K562 (cell line): ENCODE measurements around the gene UNC119. TPM values are rescaled to one million over a fixed set of nuclear protein-coding genes. Genes with fewer than 3 reads are reported as not detected.

ENCODE experiments used
- ATAC-seq: fragments of 200-7000 bp; cut with Tn5 transposase; 3 replicates; pipeline ENCODE4 v1.9.1; 2020; ENCODE audit warnings: moderate library complexity
- BruUV-seq: library from RNA; stranded (reverse); fragments of 400-500 nt; replicated peaks from 2 replicates; lab custom pipeline; 2021; lab: Mats Ljungman, UMichigan
- CTCF ChIA-PET: fragments of 300-600 bp; formaldehyde crosslinking; extraction: SDS; loops from one replicate; lab custom pipeline; 2021; ENCODE audit warnings: low intra/inter-chr PET ratio; lab: Yijun Ruan, JAX
- POLR2A ChIA-PET: fragments of 300-600, 350-650 bp; sonication (Branson Sonifier 250); formaldehyde crosslinking; extraction: SDS; loops from one replicate; lab custom pipeline; 2021; ENCODE audit warnings: antibody characterized with exemption, inconsistent platforms; lab: Yijun Ruan, JAX
- DNase-seq, 4 experiments: peaks; one replicate each; pipeline versions ENCODE4 v3.0.0 to v3.0.0-alpha.2; 2011 to 2018; ENCODE audit warnings: low spot score in 3 of 4, mixed read lengths in 3 of 4; ENCODE audit errors: extremely low read depth in 1 of 4
- FAIRE-seq: peaks from 2 replicates; lab custom pipeline; 2011; peaks lifted over from hg19 to GRCh38; lab: Jason Lieb, UNC
- H2AFZ ChIP-seq: 2 replicates; pipeline ENCODE4 v1.6.0; 2011; ENCODE audit warnings: low read depth, low read length, control low read depth, inconsistent platforms
- H3K27ac ChIP-seq: fragments of 200-600 bp; 3 replicates; pipeline ENCODE4 v1.8.0; 2011; ENCODE audit warnings: low read depth, mild to moderate bottlenecking, control low read depth, inconsistent platforms, low read length, moderate library complexity, mixed read lengths; ENCODE audit errors: extremely low read depth
- H3K27me3 ChIP-seq, 2 experiments: fragments of 300-600 bp in 1 of 2; 2 replicates in 1 of 2; 3 replicates in 1 of 2; pipeline versions ENCODE4 v1.6.0 to v1.8.0; 2011; ENCODE audit warnings: inconsistent platforms in 2 of 2, low read length in 2 of 2, mild to moderate bottlenecking in 1 of 2, mixed read lengths in 1 of 2, moderate library complexity in 1 of 2; ENCODE audit not compliant: control insufficient read depth in 2 of 2, insufficient read depth in 2 of 2
- H3K36me3 ChIP-seq: fragments of 300-600 bp; 3 replicates; pipeline ENCODE4 v1.8.0; 2011; ENCODE audit warnings: mild to moderate bottlenecking, low read length, inconsistent platforms; ENCODE audit not compliant: control insufficient read depth, insufficient read depth
- H3K4me1 ChIP-seq, 2 experiments: fragments of 200-600 bp in 1 of 2; replicated peaks in 1 of 2; 2 replicates in 1 of 2; 3 replicates in 1 of 2; pipeline versions ENCODE4 v1.5.1 to v1.8.0; 2011; ENCODE audit warnings: inconsistent platforms in 2 of 2, low read length in 2 of 2, mild to moderate bottlenecking in 1 of 2, mixed read lengths in 1 of 2, moderate library complexity in 1 of 2; ENCODE audit not compliant: control insufficient read depth in 2 of 2, insufficient read depth in 2 of 2
- H3K4me2 ChIP-seq: 2 replicates; pipeline ENCODE4 v1.6.1; 2011; ENCODE audit warnings: low read length, control low read depth, inconsistent platforms, mixed read lengths; ENCODE audit not compliant: insufficient read depth
- H3K4me3 ChIP-seq: fragments of 200-600 bp; sonication (generic), shearing (Covaris generic); 2 replicates; pipeline ENCODE4 v1.5.1; 2016; ENCODE audit warnings: control low read depth, inconsistent platforms
- H3K79me2 ChIP-seq: fragments of 200-600 bp; 3 replicates; pipeline ENCODE4 v1.8.0; 2011; ENCODE audit warnings: low read length, inconsistent platforms; ENCODE audit not compliant: control insufficient read depth, insufficient read depth
- H3K9ac ChIP-seq, 2 experiments: 2 replicates each; pipeline versions ENCODE4 v1.6.0 to v1.6.1; 2011; ENCODE audit warnings: low read depth in 2 of 2, low read length in 2 of 2, control low read depth in 1 of 2, inconsistent platforms in 1 of 2, mild to moderate bottlenecking in 1 of 2, mixed read lengths in 1 of 2; ENCODE audit not compliant: insufficient read depth in 1 of 2
- H3K9me1 ChIP-seq: one replicate; pipeline ENCODE4 v1.6.0; 2011; ENCODE audit warnings: inconsistent platforms, mild to moderate bottlenecking, low read length, moderate library complexity; ENCODE audit not compliant: control insufficient read depth, insufficient read depth
- H3K9me3 ChIP-seq: replicated peaks from 2 replicates; pipeline ENCODE4 v1.5.1; 2011; ENCODE audit warnings: low read depth, low read length, inconsistent platforms; ENCODE audit not compliant: control insufficient read depth, insufficient read depth
- H4K20me1 ChIP-seq: replicated peaks from 2 replicates; pipeline ENCODE4 v1.6.1; 2011; ENCODE audit warnings: low read length, inconsistent platforms, mixed read lengths; ENCODE audit not compliant: control insufficient read depth, insufficient read depth
- RFX1 ChIP-seq: fragments of 450-650 bp; IDR thresholded peaks from 2 replicates; pipeline ENCODE4 v1.6.1; 2016; ENCODE audit warnings: mild to moderate bottlenecking, moderate library complexity
- SAFB2 ChIP-seq: fragments of 200-400 bp; formaldehyde crosslinking; IDR thresholded peaks from 2 replicates; pipeline ENCODE4 v1.6.1; 2018; ENCODE audit warnings: borderline replicate concordance, low read length, low read depth, moderate library complexity; ENCODE audit not compliant: severe bottlenecking
- ZNF766 ChIP-seq: fragments of 200-800 bp; sonication (Bioruptor generic); conservative IDR thresholded peaks from 2 replicates; pipeline ENCODE4 v1.6.1; 2016; ENCODE audit warnings: missing genetic modification characterization, missing compliant biosample characterization
- WGBS: fragments of 100-300 bp; shearing (Covaris generic); methylation state at CpG from one replicate; pipeline ENCODE4 v1.1.6; 2016; ENCODE audit warnings: low coverage, mixed read lengths; ENCODE audit not compliant: insufficient coverage; ENCODE audit errors: missing lambda C conversion rate; 5-methylcytosine and 5-hydroxymethylcytosine counted together
- in situ Hi-C: fragments of 300-500 bp; cut with MboI; formaldehyde crosslinking; loops from 4 replicates; pipeline ENCODE4 v1.15.0; 2018; ENCODE audit warnings: inconsistent platforms, mixed read lengths
- intact Hi-C: fragments of 100-400 bp; cut with micrococcal nuclease; formaldehyde crosslinking; loops from 2 replicates; pipeline ENCODE4 v1.14.2; 2022
- polyA plus RNA-seq, 8 experiments: library from polyadenylated mRNA; depleted of rRNA in 4 of 8; stranded (reverse) in 5 of 8; unstranded in 3 of 8; fragments of >200 nt; fragmentation: Nextera tagmentation in 2 of 8; fragmentation: Illumina TruSeq in 1 of 8; extraction: Ambion mirVana in 2 of 8; extraction: Trizol in 1 of 8; gene quantifications; 2 replicates each; pipeline versions ENCODE4 v1.2.1 to v1.2.3, GENCODE V29; 2011 to 2014; ENCODE audit warnings: inconsistent platforms in 1 of 8, missing spikeins in 1 of 8
- total RNA-seq, 7 experiments: library from RNA; depleted of rRNA in 6 of 7; stranded (reverse); fragments of >200 nt in 6 of 7; fragmentation: Illumina TruSeq in 2 of 7; extraction: Trizol in 2 of 7; gene quantifications; 2 replicates each; pipeline versions ENCODE4 v1.2.1 to v1.2.3, GENCODE V29; 2011 to 2021; ENCODE audit warnings: low replicate concordance in 1 of 7
- TF ChIP-seq, protein P1 (sequence below): IDR thresholded peaks from 2 replicates; pipeline ENCODE4 v1.6.1; 2014; ENCODE audit warnings: antibody characterized with exemption
- TF ChIP-seq, protein P2 (sequence below), 3 experiments: IDR thresholded peaks in 2 of 3; conservative IDR thresholded peaks in 1 of 3; 2 replicates each; pipeline ENCODE4 v1.5.1; 2011 to 2012; ENCODE audit warnings: low read length in 3 of 3, mild to moderate bottlenecking in 3 of 3, control low read depth in 2 of 3, improper control_type of control experiment in 1 of 3, inconsistent platforms in 1 of 3, low read depth in 1 of 3, mixed read lengths in 1 of 3, moderate library complexity in 1 of 3; ENCODE audit not compliant: insufficient read depth in 2 of 3

UNC119 gene
- total and polyA plus RNA-seq, 9 of the 15 experiments (the other 6 are each of a cell fraction or from before 2014, with no cell fraction given) = 0.37 to 47.7 (median 16.3) TPM

DNA sequence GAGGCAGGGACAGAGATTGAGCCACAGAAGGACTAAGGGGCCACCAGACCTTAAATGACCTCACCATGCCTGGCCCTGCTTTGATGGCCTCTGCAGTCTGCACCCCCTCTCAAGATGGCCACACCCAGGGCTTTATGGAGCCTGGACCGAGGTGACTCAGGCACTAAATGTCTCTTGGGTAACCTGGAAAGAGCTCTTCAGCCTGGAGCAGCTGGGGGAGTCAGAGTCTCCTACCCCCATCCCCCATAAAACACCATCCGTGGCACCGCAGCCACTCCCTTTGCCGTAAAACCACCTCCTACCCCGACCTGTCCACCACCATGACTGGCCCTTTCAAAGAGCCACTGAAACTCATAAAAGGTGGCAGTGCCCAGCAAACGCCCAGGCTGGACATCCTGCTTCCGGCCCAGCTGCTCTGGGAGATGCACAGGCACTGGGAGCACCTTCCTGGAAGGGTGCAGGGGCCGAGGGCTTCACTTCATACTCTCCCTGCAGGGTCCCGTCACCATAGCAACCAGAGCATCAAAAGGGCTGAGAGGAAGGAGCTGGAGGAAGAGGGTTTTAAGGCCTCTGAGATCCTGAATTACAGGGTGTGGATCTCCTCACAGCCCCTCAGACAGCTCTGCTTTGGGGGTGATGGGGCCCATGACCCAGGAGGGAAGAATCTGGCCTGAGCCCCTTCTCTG, 24.0 kb downstream of the UNC119 start (continued):
- TF ChIP-seq, protein P1, sequence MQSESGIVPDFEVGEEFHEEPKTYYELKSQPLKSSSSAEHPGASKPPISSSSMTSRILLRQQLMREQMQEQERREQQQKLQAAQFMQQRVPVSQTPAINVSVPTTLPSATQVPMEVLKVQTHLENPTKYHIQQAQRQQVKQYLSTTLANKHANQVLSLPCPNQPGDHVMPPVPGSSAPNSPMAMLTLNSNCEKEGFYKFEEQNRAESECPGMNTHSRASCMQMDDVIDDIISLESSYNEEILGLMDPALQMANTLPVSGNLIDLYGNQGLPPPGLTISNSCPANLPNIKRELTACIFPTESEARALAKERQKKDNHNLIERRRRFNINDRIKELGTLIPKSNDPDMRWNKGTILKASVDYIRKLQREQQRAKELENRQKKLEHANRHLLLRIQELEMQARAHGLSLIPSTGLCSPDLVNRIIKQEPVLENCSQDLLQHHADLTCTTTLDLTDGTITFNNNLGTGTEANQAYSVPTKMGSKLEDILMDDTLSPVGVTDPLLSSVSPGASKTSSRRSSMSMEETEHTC = no peak
- TF ChIP-seq RFX1 (peak; percentile 86), ZNF766 (CRISPR knock-in tag) (no peak)

DNA sequence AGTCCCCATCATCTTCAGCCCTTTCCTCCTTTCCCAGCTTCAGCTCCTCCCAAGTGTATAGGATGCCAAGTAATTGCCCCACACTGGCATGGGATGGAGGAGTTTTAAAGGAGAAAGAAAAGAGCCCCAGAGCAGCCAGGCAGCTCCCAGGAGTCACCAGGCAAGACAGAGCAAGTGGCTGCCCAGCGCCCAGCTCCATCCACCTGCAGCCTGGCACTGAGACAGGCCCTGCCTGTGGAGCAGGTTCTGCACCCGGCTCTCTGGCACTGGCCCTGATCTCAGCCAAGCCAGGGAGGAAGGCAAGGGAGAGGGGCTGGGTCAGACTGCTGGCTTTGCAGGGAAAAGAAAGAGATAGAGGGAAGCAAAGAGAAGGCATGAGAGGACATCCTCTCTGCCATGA, 24.6 kb downstream of the UNC119 start:
- TF ChIP-seq SAFB2 = no peak
- TF ChIP-seq, protein P2, sequence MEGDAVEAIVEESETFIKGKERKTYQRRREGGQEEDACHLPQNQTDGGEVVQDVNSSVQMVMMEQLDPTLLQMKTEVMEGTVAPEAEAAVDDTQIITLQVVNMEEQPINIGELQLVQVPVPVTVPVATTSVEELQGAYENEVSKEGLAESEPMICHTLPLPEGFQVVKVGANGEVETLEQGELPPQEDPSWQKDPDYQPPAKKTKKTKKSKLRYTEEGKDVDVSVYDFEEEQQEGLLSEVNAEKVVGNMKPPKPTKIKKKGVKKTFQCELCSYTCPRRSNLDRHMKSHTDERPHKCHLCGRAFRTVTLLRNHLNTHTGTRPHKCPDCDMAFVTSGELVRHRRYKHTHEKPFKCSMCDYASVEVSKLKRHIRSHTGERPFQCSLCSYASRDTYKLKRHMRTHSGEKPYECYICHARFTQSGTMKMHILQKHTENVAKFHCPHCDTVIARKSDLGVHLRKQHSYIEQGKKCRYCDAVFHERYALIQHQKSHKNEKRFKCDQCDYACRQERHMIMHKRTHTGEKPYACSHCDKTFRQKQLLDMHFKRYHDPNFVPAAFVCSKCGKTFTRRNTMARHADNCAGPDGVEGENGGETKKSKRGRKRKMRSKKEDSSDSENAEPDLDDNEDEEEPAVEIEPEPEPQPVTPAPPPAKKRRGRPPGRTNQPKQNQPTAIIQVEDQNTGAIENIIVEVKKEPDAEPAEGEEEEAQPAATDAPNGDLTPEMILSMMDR (IDR thresholded peaks at IDR 0.05 in 2 of 3, conservative IDR thresholded peaks at IDR 0.05 in 1 of 3; ENCODE audit: insufficient read depth in 2 of 3, low read depth in 1 of 3, low read length in 3 of 3) = 0 out of 6 replicates have a peak, but pooled peaks of 1 of the 3 experiments have one; percentile 1
- Histone ChIP-seq H3K9ac (no peak overlapping the region), H3K4me2 (peak overlapping the region; percentile 27), H3K9me3 (peaks cover 8% of the 10 kb centered on the region), H3K79me2 (no peaks in the 10 kb centered on the region), H3K27me3 (peaks cover 5 to 10% of the 10 kb centered on the region in 2 experiments; a peak in 2 of 5 replicates), H3K4me1 (peaks cover 29 to 50% of the 10 kb centered on the region in 2 experiments; a peak in 4 of 5 replicates), H3K9me1 (no peaks in the 10 kb centered on the region), H3K4me3 (no peak overlapping the region), H2AFZ (no peak overlapping the region), H3K36me3 (no peaks in the 10 kb centered on the region), H4K20me1 (no peaks in the 10 kb centered on the region), H3K27ac (no peak overlapping the region; the same call in 2 of the 3 replicates)
- 0% methylated on average over 2 of the region's 2 CpGs for WGBS
- FAIRE-seq (no peak), DNase-seq (no peak), ATAC-seq (no peak)
- intact Hi-C loops (no loop called here), in situ Hi-C loops (no loop called here)
- CTCF ChIA-PET = no interaction called here
- BruUV-seq = no TSS peak
- POLR2A ChIA-PET = interaction anchor here (1.2 to 1.3 kb wide), 2 partner anchors 8 to 18 kb away, joined by 3 to 5 read pairs; no protein-coding TSS in a partner anchor
